Renal pelvis (tissue), 4 donors: ENCODE results near the gene TMEM72. TPM values are rescaled to one million over a fixed set of nuclear protein-coding genes. Genes with fewer than 3 reads are reported as not detected.

Experiments used
- DNase-seq: peaks from one replicate; pipeline ENCODE4 v3.0.0-alpha.2; 2013
- polyA plus RNA-seq, 3 donors: library from polyadenylated mRNA; unstranded; fragments of 120-200 nt; gene quantifications; one replicate each; pipeline ENCODE4 v1.2.1, GENCODE V29; 2013; ENCODE audit not compliant: insufficient read length in 3 of 3

TMEM72 gene
- polyA plus RNA-seq, 3 donors = 62.2 to 87.9 (median 84.7) TPM

GRCh38 chr10:44911951-44912350 lies 814 bp downstream of the TMEM72 start:
- no peak for DNase-seq

DNA sequence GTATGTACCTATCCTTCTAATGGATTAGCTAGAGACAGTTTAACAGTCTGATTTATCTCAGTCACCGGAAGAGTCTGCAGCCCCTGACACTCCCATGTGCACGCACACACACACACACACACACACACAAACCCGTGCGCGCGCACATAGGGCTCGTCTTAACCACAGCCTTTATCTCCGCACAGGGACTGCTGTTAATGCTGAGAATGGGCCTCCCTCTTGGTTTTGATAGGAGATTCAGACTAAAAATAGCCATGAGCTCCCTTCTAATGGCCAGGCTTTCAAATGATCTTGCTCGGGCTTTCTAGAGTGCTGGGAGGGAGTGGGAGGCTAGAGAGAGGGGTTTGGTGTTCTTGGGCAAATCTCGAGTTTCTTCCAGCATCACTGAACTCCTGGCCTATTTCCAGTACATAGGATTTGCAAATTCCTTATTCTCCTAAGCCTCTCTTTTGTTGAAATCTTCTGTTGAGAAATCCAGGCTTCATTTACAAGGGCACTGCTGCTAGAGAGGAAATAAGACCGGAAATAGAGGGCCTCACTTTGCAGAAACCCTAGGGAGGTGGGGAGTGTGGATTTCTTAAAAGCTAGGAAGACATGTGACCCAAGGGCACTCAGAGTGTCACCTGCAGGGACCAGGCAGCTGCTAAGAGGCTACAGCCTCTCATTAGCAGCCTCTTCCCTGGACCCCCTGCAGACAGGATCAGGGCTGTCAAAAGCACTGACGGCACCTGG lies 2.4 kb downstream of the TMEM72 start:
- DNase-seq = peak; percentile 55

DNA sequence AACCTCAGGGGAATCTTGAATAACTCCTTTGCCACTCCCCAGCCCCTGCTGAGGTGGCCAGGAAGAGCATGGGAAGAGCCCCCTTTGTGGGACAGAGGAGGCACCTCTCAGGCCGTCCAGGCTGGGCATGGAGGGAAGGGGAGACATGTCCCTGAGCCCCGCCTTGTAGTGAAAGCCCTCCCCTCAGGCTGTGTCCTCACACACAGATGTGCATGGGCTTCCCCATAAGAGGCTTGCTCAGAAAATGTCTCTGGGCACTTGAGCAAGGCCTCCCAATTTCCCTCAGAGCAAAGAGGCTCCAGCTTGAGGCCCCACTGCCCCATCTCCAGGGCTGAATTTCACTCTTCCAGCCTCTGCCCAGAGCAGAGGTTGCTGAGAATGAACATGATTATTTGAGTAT lies 3.8 kb downstream of the TMEM72 start:
- no peak for DNase-seq

- DNase-seq = peak; percentile 56
Measured at GRCh38 chr10:44916429-44916828, 5.3 kb downstream of the TMEM72 start.

GRCh38 chr10:44917848-44918247 lies 6.7 kb downstream of the TMEM72 start:
- DNase-seq = no peak

GRCh38 chr10:44920252-44920651 lies 9.1 kb downstream of the TMEM72 start:
- DNase-seq = no peak

DNA sequence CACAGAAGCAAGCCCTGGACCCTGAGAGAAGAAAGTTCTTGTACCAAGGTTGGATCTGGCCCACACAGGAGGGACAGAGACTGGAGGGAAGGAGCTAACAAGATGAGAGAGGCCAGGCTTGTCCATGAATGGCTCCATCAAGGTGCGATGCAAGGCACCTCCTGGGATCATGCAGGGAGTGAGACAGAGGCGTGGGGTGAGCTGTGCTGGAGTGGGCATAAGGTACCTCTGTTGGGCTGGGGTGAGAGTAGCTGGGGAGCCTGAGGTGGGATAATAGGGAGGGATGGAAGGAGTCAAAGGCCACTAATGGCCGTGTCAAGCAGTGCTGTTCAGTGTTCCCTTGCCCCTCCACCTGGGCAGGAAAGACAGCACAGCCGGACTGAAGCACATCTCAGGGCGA lies 9.9 kb downstream of the TMEM72 start:
- no peak for DNase-seq

DNA sequence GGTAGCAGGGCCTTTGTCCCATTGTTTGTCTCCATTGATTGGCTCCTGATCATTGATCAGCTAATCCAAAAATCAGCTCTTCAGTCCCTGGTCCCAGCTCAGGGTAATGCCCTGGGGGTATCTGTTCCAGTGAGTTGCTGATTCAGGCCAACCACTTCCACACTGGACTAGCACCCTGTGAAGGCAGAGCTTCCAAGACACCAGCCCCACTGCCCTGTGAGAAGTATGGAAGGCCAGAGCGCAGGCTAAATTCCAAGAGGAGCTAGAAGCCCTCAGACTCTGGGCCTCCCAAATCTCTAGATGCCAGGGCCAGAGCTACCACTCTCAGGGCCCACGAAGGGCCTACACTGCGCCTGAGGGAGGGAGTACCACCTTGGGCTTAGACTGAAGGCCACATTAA lies 10.4 kb downstream of the TMEM72 start:
- no peak for DNase-seq

DNA sequence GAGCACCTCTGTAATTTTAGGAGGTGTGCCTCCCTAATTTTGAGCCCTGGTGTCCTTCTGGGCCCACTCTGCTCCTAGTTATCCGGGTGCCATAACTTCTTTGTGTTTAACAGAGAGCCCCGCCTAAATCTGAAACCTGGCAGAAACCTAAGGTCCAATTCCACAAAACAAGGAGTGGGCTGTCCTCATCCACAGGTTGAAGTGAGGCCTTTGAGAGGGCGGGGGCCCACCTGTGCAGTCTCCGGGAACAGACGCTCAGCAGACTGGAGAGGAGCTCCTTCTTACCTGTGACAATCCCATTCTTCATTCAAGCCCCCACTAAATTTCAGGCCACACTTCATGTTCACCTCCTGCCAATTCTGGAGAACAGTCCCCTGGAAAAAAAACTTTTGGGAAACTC lies 10.9 kb downstream of the TMEM72 start:
- no peak for DNase-seq

DNA sequence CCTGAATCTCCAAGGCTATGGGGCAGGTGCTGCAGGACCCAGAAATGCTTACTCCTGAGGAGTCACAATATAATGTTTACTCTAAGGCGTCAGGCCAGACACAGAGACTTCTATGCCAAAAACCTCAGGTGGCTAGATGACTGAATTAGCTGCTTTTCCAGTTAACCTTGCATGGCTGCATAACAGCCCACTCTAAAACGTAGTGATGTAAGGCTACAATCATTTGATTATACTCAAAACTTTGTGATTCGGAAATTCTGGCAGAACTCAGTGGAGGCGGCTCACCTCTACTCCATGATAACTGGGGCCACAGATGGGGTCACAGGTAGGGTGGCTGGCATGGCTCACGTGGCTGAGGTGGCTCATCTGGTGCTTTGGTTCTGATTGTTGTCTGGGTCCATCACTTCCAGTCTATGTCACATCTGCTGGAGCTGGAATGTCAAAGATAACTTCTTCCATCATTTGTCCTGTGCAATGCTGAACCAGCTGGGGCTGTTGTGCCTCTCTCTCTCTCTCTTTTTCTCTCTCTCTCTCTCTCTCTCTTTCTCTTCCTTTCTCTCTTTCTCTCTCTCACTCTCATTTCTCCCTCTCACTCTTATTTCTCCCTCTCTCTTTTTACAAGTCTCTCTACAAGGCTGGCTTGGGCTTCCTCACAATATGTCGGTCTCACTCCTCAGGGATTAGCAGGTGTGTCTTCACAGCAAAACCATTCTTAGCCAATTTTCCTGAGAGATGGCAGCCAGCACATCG lies 11.8 kb downstream of the TMEM72 start:
- DNase-seq = no peak

GRCh38 chr10:44923611-44924010 lies 12.5 kb downstream of the TMEM72 start:
- DNase-seq = no peak

DNA sequence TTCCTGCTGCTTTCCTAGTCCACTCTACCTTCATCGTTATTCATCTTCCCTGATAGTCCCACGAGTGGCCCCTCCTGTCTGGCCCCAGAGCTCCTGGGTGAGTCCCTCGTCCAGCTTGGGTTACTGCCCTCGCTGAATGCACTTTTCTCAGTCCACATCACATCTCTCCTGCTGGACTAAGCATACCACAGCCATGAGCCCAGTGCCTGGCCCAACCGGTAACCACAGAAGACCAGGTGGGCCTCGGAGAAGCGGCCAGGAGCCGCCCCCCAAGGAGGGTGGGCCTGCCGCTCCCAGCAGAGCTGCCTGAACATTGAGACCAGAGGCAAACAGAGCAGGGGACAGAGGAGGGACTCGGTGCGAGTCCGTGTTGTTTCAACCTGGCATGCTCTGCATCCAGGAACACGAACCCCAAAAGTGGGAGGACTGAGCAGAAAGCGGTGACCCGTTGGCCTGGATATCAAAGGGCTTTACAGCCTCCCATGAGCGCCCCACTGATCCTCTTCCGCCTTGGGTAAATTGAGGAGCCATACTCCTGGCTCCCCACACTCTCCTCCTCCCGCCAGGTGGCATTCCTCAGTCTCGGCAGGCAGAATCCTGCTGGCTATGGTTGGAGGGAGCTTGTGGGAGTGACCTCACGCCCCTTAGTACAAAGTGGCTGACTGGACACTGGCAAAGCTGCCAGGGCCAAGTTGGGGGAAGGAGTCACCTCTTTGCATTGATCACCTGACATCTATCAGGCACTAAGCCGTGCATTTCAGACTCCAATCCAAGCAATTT lies 13.3 kb downstream of the TMEM72 start:
- DNase-seq = peak; percentile 49

DNA sequence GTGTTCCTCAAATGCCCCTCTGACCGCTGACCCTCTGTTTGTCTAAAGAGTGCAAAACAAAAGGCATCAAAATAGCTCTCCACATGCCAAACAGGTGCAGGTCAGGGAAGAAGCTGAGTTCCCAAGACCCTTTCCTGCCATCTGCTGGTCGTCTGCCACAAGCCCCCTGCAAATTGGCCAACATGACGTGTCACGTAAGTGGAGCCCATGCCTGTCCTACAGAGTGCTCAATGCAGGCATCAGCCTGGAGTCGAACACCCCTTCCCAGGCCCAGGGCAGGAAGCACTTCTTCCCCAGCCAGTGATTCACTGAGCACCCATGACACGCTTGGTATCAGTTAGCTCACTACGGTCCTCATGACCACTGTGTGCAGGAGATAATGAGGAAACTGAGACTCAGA lies 14.1 kb downstream of the TMEM72 start:
- DNase-seq = peak; percentile 67

DNA sequence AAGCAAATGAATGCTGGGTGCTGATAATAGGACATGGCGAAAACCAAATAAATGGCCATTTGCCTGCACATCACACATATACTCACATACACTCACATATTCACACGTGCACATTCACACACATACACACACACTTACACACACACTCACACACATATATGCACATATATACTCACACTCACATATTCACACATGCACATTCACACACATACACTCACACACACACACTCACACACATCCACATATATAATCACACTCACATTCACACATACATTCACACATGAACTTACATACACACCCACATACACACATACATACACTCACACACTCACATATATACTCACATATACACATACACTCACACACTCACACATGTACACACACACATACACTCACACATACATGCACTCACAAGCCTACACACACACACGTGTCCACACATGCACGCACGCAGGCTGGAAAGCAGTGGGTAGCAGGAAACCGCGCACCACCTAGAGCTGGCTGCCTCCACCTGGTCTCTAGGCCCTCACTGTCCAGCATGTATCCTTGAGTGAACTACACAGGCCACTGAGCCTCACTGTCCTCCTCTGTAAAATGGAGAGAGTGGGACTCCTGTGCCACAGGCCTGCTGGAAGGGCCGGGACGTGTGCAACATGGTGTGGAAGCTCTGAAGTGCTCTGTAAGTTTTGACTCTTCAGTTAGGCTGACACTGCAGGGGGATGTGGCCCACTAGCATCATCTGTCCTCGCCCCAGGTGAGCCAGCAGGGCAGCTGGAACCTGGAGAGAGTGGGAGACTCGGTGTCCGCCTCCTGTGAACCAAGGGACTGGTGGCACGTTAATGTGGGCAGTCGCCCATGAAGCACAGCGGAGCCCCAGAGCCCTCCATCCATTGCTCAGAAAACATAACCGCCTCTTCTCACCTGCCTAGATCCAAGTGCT lies 14.9 kb downstream of the TMEM72 start:
- DNase-seq = no peak

DNA sequence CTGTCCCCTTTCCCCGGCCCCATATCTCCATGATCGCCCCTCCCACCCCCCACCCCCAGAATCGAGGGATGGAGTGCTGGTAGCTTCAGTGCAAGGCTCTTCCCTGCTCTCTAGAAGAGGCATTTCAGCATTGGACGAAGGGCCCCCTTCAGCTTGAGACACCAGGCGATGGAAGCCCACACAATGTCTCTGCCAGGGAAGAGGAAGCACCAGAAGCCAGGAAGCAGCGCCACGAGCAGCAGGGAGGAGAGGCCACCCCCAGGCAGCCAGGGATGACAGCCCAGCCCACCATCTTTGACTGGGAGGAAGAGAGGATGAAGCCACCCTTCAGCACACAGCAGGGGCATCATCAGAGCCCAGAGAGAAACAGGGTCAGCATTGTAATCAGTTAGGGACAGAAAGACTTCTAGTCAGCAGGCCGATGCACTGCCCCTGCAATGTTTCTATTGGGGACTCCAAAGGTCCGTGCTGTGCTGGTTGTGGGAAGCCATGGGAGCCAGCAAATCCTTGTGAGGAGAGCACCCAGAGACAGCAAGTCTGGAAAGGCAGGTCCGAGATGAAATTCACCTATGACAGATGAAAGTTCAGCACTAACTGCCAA lies 15.7 kb downstream of the TMEM72 start:
- DNase-seq = no peak

- no peak for DNase-seq
Measured at GRCh38 chr10:44927352-44927751, 16.2 kb downstream of the TMEM72 start.

DNA sequence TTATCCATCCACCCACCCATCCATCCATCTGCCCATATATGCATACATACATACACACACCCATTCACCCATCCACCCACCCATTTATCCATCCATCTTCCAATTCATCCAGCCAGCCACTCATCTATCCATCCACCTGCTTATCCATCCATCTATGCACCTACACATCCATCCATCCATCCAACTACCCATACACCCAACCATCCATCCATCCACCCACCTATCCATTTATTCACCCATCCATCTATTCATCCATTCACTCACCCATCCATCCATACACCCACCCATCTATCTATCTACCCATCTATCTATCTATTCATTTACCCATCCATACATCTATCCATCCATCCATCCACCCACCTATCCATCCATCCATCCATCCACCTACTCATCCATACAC lies 17.3 kb downstream of the TMEM72 start:
- no peak for DNase-seq

DNA sequence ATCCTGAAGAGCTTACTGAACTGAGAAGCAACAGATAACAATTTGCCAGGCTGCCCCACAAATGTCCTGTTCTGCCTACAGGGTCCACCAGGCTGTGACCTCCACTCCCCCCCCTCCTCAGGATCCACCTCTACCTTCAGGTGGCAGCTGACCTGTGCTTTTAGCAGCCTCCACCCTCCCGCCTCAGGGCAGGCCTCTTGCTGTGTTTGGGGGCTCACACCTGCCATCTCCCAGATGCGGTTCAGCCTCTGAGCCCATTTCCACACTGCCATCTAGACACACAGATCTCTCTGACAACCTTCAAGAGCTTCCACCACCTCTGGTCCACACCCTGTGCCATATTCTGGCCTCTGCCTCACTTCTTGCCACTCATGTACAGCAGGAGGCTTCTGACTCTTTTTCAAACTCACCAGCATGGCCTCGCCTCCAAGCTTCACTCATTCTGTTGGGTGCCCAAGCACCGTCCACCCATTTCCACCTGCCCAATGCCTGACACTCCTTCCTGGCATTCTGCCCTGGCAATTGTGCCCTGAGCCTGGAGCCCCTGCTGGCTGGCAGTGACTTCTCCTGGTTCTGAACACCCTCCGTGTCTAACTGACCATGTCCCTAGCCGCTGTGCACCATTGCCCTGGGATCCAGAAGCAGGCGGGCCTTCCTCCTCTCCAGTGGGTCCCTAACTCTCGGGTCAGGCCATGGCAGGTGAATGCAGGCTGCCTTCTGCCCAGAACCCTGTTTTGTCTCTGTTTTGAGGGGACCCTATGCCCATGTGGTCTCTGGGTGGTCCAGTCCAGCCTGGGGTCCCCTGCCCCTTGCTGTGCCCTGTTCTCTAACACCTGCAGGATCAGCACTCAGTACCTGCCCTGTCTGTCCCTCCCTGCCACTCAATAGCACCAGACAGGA lies 18.5 kb downstream of the TMEM72 start:
- DNase-seq = no peak

GRCh38 chr10:44930904-44931620 lies 19.9 kb downstream of the TMEM72 start:
- DNase-seq = no peak
